Skeletal muscle tissue (tissue), 4 donors: ENCODE results near the gene CDKAL1. TPM values are rescaled to one million over a fixed set of nuclear protein-coding genes. Genes with fewer than 3 reads are reported as not detected.
A peak's percentile ranks its signal among the peaks of the same experiment; 100 is the strongest.

Source experiments
- H3K27ac ChIP-seq: one replicate; pipeline ENCODE4 v1.7.0; 2013; ENCODE audit warnings: mild to moderate bottlenecking, low read depth, low read length, inconsistent platforms
- H3K27me3 ChIP-seq, 3 donors: one replicate each; pipeline ENCODE4 v1.7.0; 2013; ENCODE audit warnings: low read length in 3 of 3; ENCODE audit not compliant: control insufficient read depth in 3 of 3, insufficient read depth in 3 of 3
- H3K36me3 ChIP-seq, 3 donors: one replicate each; pipeline ENCODE4 v1.7.0; 2013; ENCODE audit warnings: low read length in 3 of 3; ENCODE audit not compliant: control insufficient read depth in 3 of 3, insufficient read depth in 3 of 3
- H3K4me1 ChIP-seq, 3 donors: one replicate each; pipeline ENCODE4 v1.7.0; 2013; ENCODE audit warnings: low read length in 3 of 3, mild to moderate bottlenecking in 3 of 3; ENCODE audit not compliant: control insufficient read depth in 3 of 3, insufficient read depth in 3 of 3
- H3K4me3 ChIP-seq, 3 donors: one replicate each; pipeline ENCODE4 v1.7.0; 2013; ENCODE audit warnings: low read length in 3 of 3
- H3K9ac ChIP-seq, 3 donors: one replicate each; pipeline ENCODE4 v1.7.0; 2013; ENCODE audit warnings: low read length in 3 of 3, mild to moderate bottlenecking in 3 of 3, moderate library complexity in 2 of 3, low read depth in 1 of 3
- H3K9me3 ChIP-seq, 3 donors: one replicate each; pipeline ENCODE4 v1.7.0; 2013; ENCODE audit warnings: low read length in 3 of 3; ENCODE audit not compliant: control insufficient read depth in 3 of 3
- total RNA-seq: library from RNA; depleted of rRNA; stranded (reverse); fragments of >200 nt; gene quantifications from one replicate; pipeline ENCODE4 v1.2.3, GENCODE V29; 2014
- donor health status: Osteomylitis.

Gene CDKAL1
- total RNA-seq, 1 donor from 2014 or later: 42.8 TPM

DNA sequence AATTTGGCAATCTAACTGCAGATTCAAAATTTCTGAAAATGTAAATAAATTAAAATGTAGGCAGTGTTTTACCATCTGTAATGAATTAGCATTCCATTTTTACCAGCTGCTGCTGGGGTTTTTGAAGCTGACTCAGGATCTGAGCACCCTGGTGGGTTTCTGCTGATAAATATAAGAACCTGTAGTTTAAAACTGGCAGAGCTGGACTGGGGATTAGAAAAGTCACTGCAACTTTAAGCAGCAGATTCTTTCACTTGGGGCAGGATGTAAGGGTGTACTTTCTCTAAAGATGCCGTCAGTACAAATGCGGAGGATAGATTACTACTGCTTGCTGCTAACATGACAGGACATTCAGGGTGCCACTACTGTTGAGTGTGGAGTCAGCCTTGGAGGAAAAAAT is 341.8 kb downstream of the CDKAL1 start:
- no peak overlapping the region for H3K9ac ChIP-seq

DNA sequence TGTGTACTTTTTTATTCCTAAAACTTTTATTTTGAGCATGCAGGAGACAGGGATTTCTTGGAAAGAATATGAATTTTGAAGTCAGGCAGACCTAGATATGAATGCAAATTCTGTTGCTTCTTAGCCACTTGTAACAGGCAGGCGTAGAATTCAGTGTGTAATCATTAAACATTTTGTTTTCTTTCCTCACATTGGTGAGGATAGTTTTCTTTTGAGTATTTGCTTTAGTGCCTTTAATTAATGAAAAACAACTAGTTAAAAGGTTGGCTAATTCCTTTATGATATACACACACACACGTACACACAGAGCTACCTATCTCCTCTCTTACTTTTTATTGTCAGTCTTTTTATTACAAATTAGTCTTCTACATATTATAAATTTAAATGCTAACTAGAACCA is 342.3 kb downstream of the CDKAL1 start:
- Histone ChIP-seq H3K4me1 (peaks cover 0 to 4% (median 0%) of the 10 kb centered on the region in 3 donors), H3K9me3 (no peaks in the 10 kb centered on the region), H3K4me3 (no peak overlapping the region), H3K27ac (no peak overlapping the region), H3K9ac (no peak overlapping the region), H3K36me3 (no peaks in the 10 kb centered on the region), H3K27me3 (no peaks in the 10 kb centered on the region)

More for the DNA sequence above, 341.8 kb downstream of the CDKAL1 start:
- H3K9me3 ChIP-seq: no peaks in the 10 kb centered on the region
- peaks cover 0 to 4% (median 0%) of the 10 kb centered on the region in 3 donors for H3K4me1 ChIP-seq
- no peaks in the 10 kb centered on the region for H3K27me3 ChIP-seq
- H3K27ac ChIP-seq: no peak overlapping the region
- no peaks in the 10 kb centered on the region for H3K36me3 ChIP-seq
- H3K4me3 ChIP-seq: no peak overlapping the region

GRCh38 chr6:20877008-20877937 is 343.0 kb downstream of the CDKAL1 start:
- Histone ChIP-seq H3K4me3 (no peak overlapping the region), H3K9me3 (no peaks in the 10 kb centered on the region), H3K27ac (peak overlapping the region; percentile 46), H3K4me1 (peaks cover 0 to 4% (median 0%) of the 10 kb centered on the region in 3 donors), H3K36me3 (no peaks in the 10 kb centered on the region), H3K9ac (no peak overlapping the region), H3K27me3 (no peaks in the 10 kb centered on the region)

DNA sequence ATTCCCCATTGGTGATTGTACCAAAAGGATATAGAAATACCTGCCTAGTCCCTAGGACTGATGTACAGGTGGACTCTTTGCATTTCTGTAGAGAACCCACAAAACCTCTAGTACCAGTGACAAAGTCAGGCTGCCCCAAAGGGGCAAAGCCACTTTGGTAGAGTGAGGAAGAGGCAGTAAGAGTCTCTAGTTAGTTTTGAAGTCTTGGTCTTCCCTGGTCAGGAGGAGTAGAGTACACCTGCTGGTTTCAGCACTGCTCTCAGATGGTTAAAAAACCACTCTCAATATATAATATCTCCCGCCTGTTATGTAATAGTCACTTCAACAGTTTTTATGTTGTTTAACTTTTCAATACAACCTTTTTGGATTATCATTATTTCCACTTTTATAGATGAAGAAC is 344.9 kb downstream of the CDKAL1 start:
- H3K4me3 ChIP-seq: no peak overlapping the region
- no peak overlapping the region for H3K27ac ChIP-seq
- H3K9me3 ChIP-seq: no peaks in the 10 kb centered on the region
- H3K36me3 ChIP-seq: no peaks in the 10 kb centered on the region
- H3K27me3 ChIP-seq: no peaks in the 10 kb centered on the region
- peaks cover 0 to 4% (median 0%) of the 10 kb centered on the region in 3 donors for H3K4me1 ChIP-seq
- H3K9ac ChIP-seq: no peak overlapping the region

- Histone ChIP-seq H3K36me3 (no peaks in the 10 kb centered on the region), H3K9ac (no peak overlapping the region), H3K4me3 (no peak overlapping the region), H3K27ac (no peak overlapping the region), H3K9me3 (no peaks in the 10 kb centered on the region), H3K27me3 (no peaks in the 10 kb centered on the region), H3K4me1 (peaks cover 0 to 4% (median 0%) of the 10 kb centered on the region in 3 donors)
Observed at GRCh38 chr6:20879526-20879925, 345.3 kb downstream of the CDKAL1 start.

DNA sequence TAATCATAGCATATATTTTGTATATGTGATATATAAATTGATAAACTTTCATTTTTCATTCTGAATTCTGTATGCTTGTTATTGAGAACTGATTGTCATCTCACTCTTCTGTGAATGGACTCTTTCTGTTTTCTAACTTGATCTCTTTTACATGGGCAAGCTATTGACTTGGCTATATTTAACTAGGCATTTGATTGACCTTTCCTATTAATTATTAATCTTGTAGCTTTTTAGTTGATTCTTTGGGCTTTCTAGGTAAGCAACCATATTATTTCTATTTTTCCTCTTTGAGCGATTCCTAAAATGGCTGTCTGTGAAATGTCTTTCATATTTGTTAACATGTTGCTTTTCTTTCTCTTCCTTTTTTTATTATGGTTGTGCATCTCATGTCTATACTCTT is 347.1 kb downstream of the CDKAL1 start:
- peaks cover 0 to 4% (median 0%) of the 10 kb centered on the region in 3 donors for H3K4me1 ChIP-seq
- H3K27me3 ChIP-seq: no peaks in the 10 kb centered on the region
- H3K9ac ChIP-seq: no peak overlapping the region
- no peaks in the 10 kb centered on the region for H3K36me3 ChIP-seq
- H3K27ac ChIP-seq: no peak overlapping the region
- H3K9me3 ChIP-seq: no peaks in the 10 kb centered on the region
- no peak overlapping the region for H3K4me3 ChIP-seq

- Histone ChIP-seq H3K9me3 (no peaks in the 10 kb centered on the region), H3K4me1 (peaks cover 0 to 4% (median 0%) of the 10 kb centered on the region in 3 donors), H3K36me3 (no peaks in the 10 kb centered on the region), H3K9ac (no peak overlapping the region), H3K27me3 (no peaks in the 10 kb centered on the region), H3K4me3 (no peak overlapping the region), H3K27ac (no peak overlapping the region)
Observed at GRCh38 chr6:20882014-20882413, 347.8 kb downstream of the CDKAL1 start.

GRCh38 chr6:20885076-20885475 is 350.8 kb downstream of the CDKAL1 start:
- H3K27ac ChIP-seq: no peak overlapping the region
- H3K36me3 ChIP-seq: no peaks in the 10 kb centered on the region
- no peaks in the 10 kb centered on the region for H3K9me3 ChIP-seq
- no peak overlapping the region for H3K9ac ChIP-seq
- no peak overlapping the region for H3K4me3 ChIP-seq
- H3K27me3 ChIP-seq: no peaks in the 10 kb centered on the region
- H3K4me1 ChIP-seq: no peaks in the 10 kb centered on the region

DNA sequence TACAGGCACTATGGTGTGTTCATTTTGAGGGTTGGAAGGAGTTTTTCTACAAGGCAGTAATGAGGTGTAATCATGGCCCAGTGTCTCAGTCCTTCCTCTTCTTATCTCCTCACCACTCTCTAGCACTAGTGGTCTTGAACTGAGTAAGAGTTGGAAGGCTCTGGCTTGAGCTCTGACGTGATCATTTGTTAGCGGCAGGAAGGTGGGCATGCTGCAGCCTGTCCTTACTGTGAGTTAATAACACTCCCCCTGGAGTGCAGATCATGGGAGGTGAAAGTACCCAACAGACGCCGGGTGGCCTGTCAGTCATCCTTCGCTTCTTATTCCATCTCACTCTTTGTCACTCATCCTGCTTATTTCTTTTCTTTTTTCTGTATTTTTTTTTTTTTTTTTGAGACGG is 356.9 kb downstream of the CDKAL1 start:
- no peak overlapping the region for H3K9ac ChIP-seq
- H3K27ac ChIP-seq: no peak overlapping the region
- no peak overlapping the region for H3K4me3 ChIP-seq
- H3K27me3 ChIP-seq: no peaks in the 10 kb centered on the region
- H3K4me1 ChIP-seq: no peaks in the 10 kb centered on the region
- no peaks in the 10 kb centered on the region for H3K36me3 ChIP-seq
- no peaks in the 10 kb centered on the region for H3K9me3 ChIP-seq

DNA sequence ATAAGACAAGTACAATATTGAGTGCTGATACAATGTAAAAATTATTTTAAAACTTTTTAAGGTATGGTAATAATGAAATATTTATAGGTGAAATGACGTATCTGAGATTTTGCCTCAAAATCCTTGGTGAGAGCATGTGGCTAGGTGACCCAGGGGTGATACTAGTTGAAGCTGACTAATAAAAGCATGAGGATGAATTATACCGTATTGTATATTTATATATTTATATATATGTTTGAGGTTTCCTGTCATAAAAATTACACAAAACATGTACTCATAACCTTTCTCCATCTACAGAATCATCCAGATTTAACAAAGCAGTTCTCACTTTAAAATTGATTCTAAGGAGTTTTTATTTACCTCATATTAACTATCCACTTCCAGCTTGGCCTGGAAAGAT is 358.1 kb downstream of the CDKAL1 start:
- Histone ChIP-seq H3K27ac (no peak overlapping the region), H3K4me1 (no peaks in the 10 kb centered on the region), H3K9ac (no peak overlapping the region), H3K4me3 (no peak overlapping the region), H3K27me3 (no peaks in the 10 kb centered on the region), H3K36me3 (no peaks in the 10 kb centered on the region), H3K9me3 (no peaks in the 10 kb centered on the region)
